H9 (cell line): Measurements from ENCODE around the gene EPHA4. TPM values are rescaled to one million over a fixed set of nuclear protein-coding genes. Genes with fewer than 3 reads are reported as not detected.

Source experiments
- DNase-seq: peaks from one replicate; pipeline ENCODE4 v3.0.0-alpha.2; 2017
- H2AFZ ChIP-seq: one replicate; pipeline ENCODE4 v1.6.1; 2013; ENCODE audit warnings: mild to moderate bottlenecking, low read length, control low read depth, moderate library complexity
- H2AK5ac ChIP-seq: 2 replicates; pipeline ENCODE4 v1.6.1; 2013; ENCODE audit warnings: low read length, control low read depth, mixed read lengths; ENCODE audit not compliant: insufficient read length
- H2BK120ac ChIP-seq: one replicate; pipeline ENCODE4 v1.6.1; 2013; ENCODE audit warnings: low read depth, mild to moderate bottlenecking, low read length, control low read depth, inconsistent platforms; ENCODE audit not compliant: poor library complexity, severe bottlenecking
- H2BK12ac ChIP-seq: 2 replicates; pipeline ENCODE4 v1.6.1; 2013; ENCODE audit warnings: low read length, control low read depth, mixed read lengths, low read depth; ENCODE audit not compliant: insufficient read length
- H2BK15ac ChIP-seq: 2 replicates; pipeline ENCODE4 v1.6.1; 2013; ENCODE audit warnings: low read depth, low read length, control low read depth
- H2BK20ac ChIP-seq: one replicate; pipeline ENCODE4 v1.6.1; 2013; ENCODE audit warnings: low read depth, mild to moderate bottlenecking, low read length, control low read depth, inconsistent platforms; ENCODE audit not compliant: poor library complexity, severe bottlenecking
- H2BK5ac ChIP-seq: 2 replicates; pipeline ENCODE4 v1.6.1; 2013; ENCODE audit warnings: low read length, control low read depth, mixed read lengths; ENCODE audit not compliant: insufficient read length
- H3K14ac ChIP-seq: 2 replicates; pipeline ENCODE4 v1.6.1; 2013; ENCODE audit warnings: low read length, control low read depth; ENCODE audit not compliant: insufficient read depth
- H3K18ac ChIP-seq: 2 replicates; pipeline ENCODE4 v1.6.1; 2013; ENCODE audit warnings: low read depth, mild to moderate bottlenecking, mixed read lengths, low read length, control low read depth; ENCODE audit not compliant: insufficient read length
- H3K23ac ChIP-seq: 2 replicates; pipeline ENCODE4 v1.6.1; 2013; ENCODE audit warnings: low read length, control low read depth, mixed read lengths, low read depth; ENCODE audit not compliant: insufficient read length
- H3K23me2 ChIP-seq: 2 replicates; pipeline ENCODE4 v1.6.1; 2013; ENCODE audit warnings: low read depth, mild to moderate bottlenecking, mixed read lengths, low read length, control low read depth; ENCODE audit not compliant: insufficient read length, poor library complexity, severe bottlenecking
- H3K27ac ChIP-seq: 2 replicates; pipeline ENCODE4 v1.5.1; 2013; ENCODE audit warnings: low read length, control low read depth, mixed read lengths, low read depth; ENCODE audit not compliant: insufficient read length
- H3K27me3 ChIP-seq: 2 replicates; pipeline ENCODE4 v1.6.1; 2013; ENCODE audit warnings: low read length, control low read depth, inconsistent platforms; ENCODE audit not compliant: insufficient read depth
- H3K4ac ChIP-seq: 2 replicates; pipeline ENCODE4 v1.6.1; 2013; ENCODE audit warnings: low read depth, mild to moderate bottlenecking, control low read depth, inconsistent platforms, low read length, moderate library complexity
- H3K4me1 ChIP-seq: 2 replicates; pipeline ENCODE4 v1.6.1; 2013; ENCODE audit warnings: low read length, control low read depth, inconsistent platforms; ENCODE audit not compliant: insufficient read depth
- H3K4me2 ChIP-seq: 2 replicates; pipeline ENCODE4 v1.6.1; 2013; ENCODE audit warnings: low read length, control low read depth, mixed read lengths; ENCODE audit not compliant: insufficient read length, insufficient read depth
- H3K56ac ChIP-seq: 2 replicates; pipeline ENCODE4 v1.6.1; 2013; ENCODE audit warnings: low read depth, mild to moderate bottlenecking, mixed read lengths, low read length, control low read depth; ENCODE audit not compliant: insufficient read length
- H3K79me1 ChIP-seq: 2 replicates; pipeline ENCODE4 v1.6.1; 2013; ENCODE audit warnings: low read depth, mild to moderate bottlenecking, moderate library complexity, low read length, control low read depth, inconsistent platforms; ENCODE audit not compliant: insufficient read depth, poor library complexity, severe bottlenecking
- H3K79me2 ChIP-seq: 2 replicates; pipeline ENCODE4 v1.6.1; 2013; ENCODE audit warnings: low read length, control low read depth, inconsistent platforms; ENCODE audit not compliant: insufficient read depth
- H3K9ac ChIP-seq: 2 replicates; pipeline ENCODE4 v1.6.1; 2013; ENCODE audit warnings: low read length, control low read depth, mixed read lengths; ENCODE audit not compliant: insufficient read length; ENCODE audit errors: extremely low read depth
- H3K9me3 ChIP-seq: one replicate; pipeline ENCODE4 v1.6.1; 2013; ENCODE audit warnings: low read depth, low read length, inconsistent platforms; ENCODE audit not compliant: control insufficient read depth
- H3T11ph ChIP-seq: one replicate; pipeline ENCODE4 v1.6.1; 2013; ENCODE audit warnings: mild to moderate bottlenecking, low read length, control low read depth, inconsistent platforms
- H4K20me1 ChIP-seq: one replicate; pipeline ENCODE4 v1.6.1; 2013; ENCODE audit not compliant: control insufficient read depth, insufficient read length, insufficient read depth
- H4K5ac ChIP-seq: 2 replicates; pipeline ENCODE4 v1.6.1; 2013; ENCODE audit warnings: low read depth, mild to moderate bottlenecking, mixed read lengths, low read length, control low read depth; ENCODE audit not compliant: insufficient read length
- H4K8ac ChIP-seq: replicated peaks from 2 replicates; pipeline ENCODE4 v1.6.1; 2013; ENCODE audit warnings: low read length, control low read depth, mixed read lengths, low read depth; ENCODE audit not compliant: insufficient read length
- H4K91ac ChIP-seq: 2 replicates; pipeline ENCODE4 v1.6.1; 2013; ENCODE audit warnings: low read depth, mild to moderate bottlenecking, moderate library complexity, mixed read lengths, low read length, control low read depth; ENCODE audit not compliant: insufficient read length
- H3K27ac Mint-ChIP-seq, 3 experiments: 2 replicates in 2 of 3; 3 replicates in 1 of 3; pipeline ENCODE4 v1.8.0; 2020 to 2021; ENCODE audit warnings: mixed read lengths in 3 of 3, mild to moderate bottlenecking in 1 of 3, moderate library complexity in 1 of 3
- H3K27me3 Mint-ChIP-seq: 2 replicates; pipeline ENCODE4 v1.8.0; 2021; ENCODE audit warnings: low read depth, mild to moderate bottlenecking, moderate library complexity, mixed read lengths
- H3K36me3 Mint-ChIP-seq, 3 experiments: 2 replicates in 2 of 3; 3 replicates in 1 of 3; pipeline ENCODE4 v1.8.0; 2020 to 2021; ENCODE audit warnings: low read depth in 3 of 3, mixed read lengths in 3 of 3; ENCODE audit not compliant: insufficient read depth in 1 of 3
- H3K4me1 Mint-ChIP-seq, 2 experiments: 2 replicates each; pipeline ENCODE4 v1.8.0; 2020; ENCODE audit warnings: mixed read lengths in 2 of 2
- H3K4me3 Mint-ChIP-seq, 2 experiments: 2 replicates in 1 of 2; 3 replicates in 1 of 2; pipeline ENCODE4 v1.8.0; 2020 to 2021; ENCODE audit warnings: mild to moderate bottlenecking in 2 of 2, mixed read lengths in 2 of 2, moderate library complexity in 1 of 2
- H3K9me3 Mint-ChIP-seq, 2 experiments: 2 replicates in 1 of 2; 3 replicates in 1 of 2; pipeline ENCODE4 v1.8.0; 2020; ENCODE audit warnings: mild to moderate bottlenecking in 2 of 2, mixed read lengths in 2 of 2, moderate library complexity in 1 of 2
- WGBS: extraction: QIAGEN DNeasy Blood & Tissue Kit; methylation state at CpG from one replicate; pipeline ENCODE4 v1.1.7; 2013; ENCODE audit warnings: missing lambda C conversion rate, low lambda C conversion rate, mixed read lengths; ENCODE audit not compliant: insufficient read length; ENCODE audit errors: extremely low coverage; 5-methylcytosine and 5-hydroxymethylcytosine counted together
- total RNA-seq: library from RNA; stranded (reverse); gene quantifications from 2 replicates; pipeline ENCODE4 v1.2.1, GENCODE V29; 2021
- TF ChIP-seq, protein P1 (sequence below): fragments of 200-600 bp; sonication (generic); conservative IDR thresholded peaks from 3 replicates; pipeline ENCODE4 v1.8.0; 2021; ENCODE audit warnings: antibody characterized with exemption, mild to moderate bottlenecking

EPHA4 gene
- total RNA-seq, 1 experiment from 2014 or later, result 25.1 TPM

- peaks cover 21 to 45% of the 10 kb centered on the region in 2 experiments for H3K4me1 Mint-ChIP-seq
- no peak overlapping the region for H2BK5ac ChIP-seq
These were observed 42.0 kb downstream of the EPHA4 start for GRCh38 chr2:221529943-221530652.

More at GRCh38 chr2:221529943-221530652, 42.0 kb downstream of the EPHA4 start:
- Histone ChIP-seq H2BK20ac (no peak overlapping the region), H2AK5ac (no peak overlapping the region), H2BK120ac (no peak overlapping the region), H3K23me2 (no peaks in the 10 kb centered on the region), H2BK15ac (no peak overlapping the region), H3K14ac (no peak overlapping the region), H4K8ac (no peak overlapping the region), H2AFZ (no peak overlapping the region), H3K4me1 (peaks cover under 1% of the 10 kb centered on the region; the same call in 1 of the 2 replicates), H4K5ac (no peak overlapping the region), H3K56ac (no peak overlapping the region), H3K9me3 (no peaks in the 10 kb centered on the region), H3T11ph (no peak overlapping the region), H3K4ac (no peak overlapping the region), H3K27ac (no peak overlapping the region), H3K18ac (no peak overlapping the region), H3K79me2 (no peaks in the 10 kb centered on the region), H3K23ac (no peak overlapping the region), H4K91ac (no peak overlapping the region), H3K79me1 (no peaks in the 10 kb centered on the region), H3K27me3 (no peaks in the 10 kb centered on the region), H3K9ac (no peak overlapping the region), H4K20me1 (no peaks in the 10 kb centered on the region), H3K4me2 (no peak overlapping the region), H2BK12ac (no peak overlapping the region)
- Mint-ChIP-seq H3K27ac (0 out of 7 replicates have a peak overlapping the region, but pooled peaks of 1 of the 3 experiments have one; percentile 8), H3K36me3 (peaks cover 0 to 4% (median 0%) of the 10 kb centered on the region in 3 experiments; a peak in 1 of 7 replicates), H3K9me3 (no peaks in the 10 kb centered on the region), H3K4me3 (no peak overlapping the region), H3K27me3 (no peaks in the 10 kb centered on the region)
- WGBS, result no CpG with 5 or more reads among the region's 10 CpGs
- no peak for DNase-seq
- TF ChIP-seq, protein P1, sequence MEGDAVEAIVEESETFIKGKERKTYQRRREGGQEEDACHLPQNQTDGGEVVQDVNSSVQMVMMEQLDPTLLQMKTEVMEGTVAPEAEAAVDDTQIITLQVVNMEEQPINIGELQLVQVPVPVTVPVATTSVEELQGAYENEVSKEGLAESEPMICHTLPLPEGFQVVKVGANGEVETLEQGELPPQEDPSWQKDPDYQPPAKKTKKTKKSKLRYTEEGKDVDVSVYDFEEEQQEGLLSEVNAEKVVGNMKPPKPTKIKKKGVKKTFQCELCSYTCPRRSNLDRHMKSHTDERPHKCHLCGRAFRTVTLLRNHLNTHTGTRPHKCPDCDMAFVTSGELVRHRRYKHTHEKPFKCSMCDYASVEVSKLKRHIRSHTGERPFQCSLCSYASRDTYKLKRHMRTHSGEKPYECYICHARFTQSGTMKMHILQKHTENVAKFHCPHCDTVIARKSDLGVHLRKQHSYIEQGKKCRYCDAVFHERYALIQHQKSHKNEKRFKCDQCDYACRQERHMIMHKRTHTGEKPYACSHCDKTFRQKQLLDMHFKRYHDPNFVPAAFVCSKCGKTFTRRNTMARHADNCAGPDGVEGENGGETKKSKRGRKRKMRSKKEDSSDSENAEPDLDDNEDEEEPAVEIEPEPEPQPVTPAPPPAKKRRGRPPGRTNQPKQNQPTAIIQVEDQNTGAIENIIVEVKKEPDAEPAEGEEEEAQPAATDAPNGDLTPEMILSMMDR, result no peak
